Mammary epithelial cell (primary cell): ENCODE results near the gene CELF2.

Experiments
- CTCF ChIP-seq, 2 donors: IDR thresholded peaks in 1 of 2; conservative IDR thresholded peaks in 1 of 2; 2 replicates each; pipeline ENCODE4 v1.5.1; 2011 to 2012; ENCODE audit warnings: inconsistent platforms in 2 of 2, low read length in 2 of 2, mild to moderate bottlenecking in 2 of 2, control low read depth in 1 of 2, low read depth in 1 of 2; ENCODE audit not compliant: insufficient read depth in 1 of 2; ENCODE audit errors: extremely low read depth in 1 of 2
- EZH2 ChIP-seq: IDR thresholded peaks from 2 replicates; pipeline ENCODE4 v1.6.1; 2012; ENCODE audit warnings: low read length, inconsistent platforms, borderline replicate concordance

DNA sequence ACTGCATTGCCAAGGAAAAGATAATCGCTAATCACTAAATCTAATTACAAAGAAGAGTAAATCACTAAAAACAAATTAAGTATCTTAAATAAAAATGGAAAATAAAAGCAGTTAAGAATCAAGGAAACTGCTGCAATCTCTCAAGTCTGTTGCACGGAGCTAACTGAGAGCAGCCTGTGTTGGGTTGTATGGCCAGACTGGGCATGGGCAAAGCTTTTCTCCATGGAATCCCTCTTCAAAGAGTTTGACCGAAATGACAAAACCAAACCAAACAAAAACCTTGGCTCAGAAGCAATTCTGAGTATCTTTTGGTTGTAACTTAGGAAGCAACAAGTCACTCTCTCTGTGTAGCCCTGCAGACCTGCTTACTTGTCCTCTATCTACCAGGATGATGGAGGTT, 78.8 kb downstream of the CELF2 start:
- TF ChIP-seq CTCF (conservative IDR thresholded peaks at IDR 0.05 in 1 of 2, IDR thresholded peaks at IDR 0.05 in 1 of 2; ENCODE audit: extremely low read depth in 1 of 2, insufficient read depth in 1 of 2, low read depth in 1 of 2, low read length in 2 of 2) (no peak), EZH2 (no peak)
